Islet precursor cell (in vitro differentiated cells): ENCODE measurements around the gene CDC42SE1.
"Not testable (repeated sequence)": the region's sequence is repeated elsewhere in the genome, so short reads cannot be mapped to it uniquely, and the experiment has no call there.

Experiments
- DNase-seq: peaks from one replicate; pipeline ENCODE4 v3.0.0-alpha.2; 2018

CDC42SE1 gene

GRCh38 chr1:151059109-151060006 is at the start of gene CDC42SE1:
CDC42SE1 (minus strand) TSS chr1:151059622; CDS start chr1:151055730, 3,892 bp downstream.
- peak; percentile 90 for DNase-seq

GRCh38 chr1:151108331-151108730 is 48.9 kb upstream of the CDC42SE1 start:
- no peak for DNase-seq

- no peak for DNase-seq
These were observed 47.5 kb upstream of the CDC42SE1 start for GRCh38 chr1:151106894-151107293.

GRCh38 chr1:151104630-151105029 is 45.2 kb upstream of the CDC42SE1 start:
- DNase-seq = no peak

- DNase-seq = no peak
These were observed 38.7 kb upstream of the CDC42SE1 start for GRCh38 chr1:151098126-151098525.

- not testable (repeated sequence) for DNase-seq
These were observed 38.0 kb upstream of the CDC42SE1 start for GRCh38 chr1:151097426-151097825.

- DNase-seq = no peak
These were observed 26.6 kb upstream of the CDC42SE1 start for GRCh38 chr1:151085953-151086559.

GRCh38 chr1:151072224-151072623 is 12.8 kb upstream of the CDC42SE1 start:
- DNase-seq = peak; percentile 32

- DNase-seq = peak; percentile 94
These were observed 11.3 kb upstream of the CDC42SE1 start, which contains the start of gene GABPB2 for GRCh38 chr1:151070474-151071276. GABPB2 (plus strand) TSS chr1:151070761; CDS start chr1:151088190, 17,429 bp downstream.

- DNase-seq = no peak
These were observed 9.7 kb upstream of the CDC42SE1 start for GRCh38 chr1:151069103-151069486.

GRCh38 chr1:151067185-151067584 is 7.8 kb upstream of the CDC42SE1 start:
- DNase-seq = no peak

GRCh38 chr1:151065089-151065645 is 5.7 kb upstream of the CDC42SE1 start:
- DNase-seq = no peak

GRCh38 chr1:151062741-151063371 is 3.4 kb upstream of the CDC42SE1 start:
- DNase-seq = no peak

GRCh38 chr1:151061704-151062103 is 2.3 kb upstream of the CDC42SE1 start:
- no peak for DNase-seq

GRCh38 chr1:151060657-151061421 is 1.4 kb upstream of the CDC42SE1 start:
- DNase-seq = no peak

- peak; percentile 96 for DNase-seq
These were observed 710 bp upstream of the CDC42SE1 start, which contains the start of gene MLLT11 for GRCh38 chr1:151060007-151060656. MLLT11 (plus strand) TSS chr1:151060397; CDS start chr1:151067225, 6,828 bp downstream.

GRCh38 chr1:151058692-151059091 is 730 bp downstream of the CDC42SE1 start:
- DNase-seq = peak; percentile 88

GRCh38 chr1:151056149-151056548 is 3.3 kb downstream of the CDC42SE1 start:
- DNase-seq = no peak

GRCh38 chr1:151055581-151055980 is 3.8 kb downstream of the CDC42SE1 start:
- no peak for DNase-seq

- no peak for DNase-seq
These were observed 4.4 kb downstream of the CDC42SE1 start for GRCh38 chr1:151054971-151055547.
